Endodermal cell (in vitro differentiated cells): ENCODE results near the gene METTL26. TPM values are rescaled to one million over a fixed set of nuclear protein-coding genes. Genes with fewer than 3 reads are reported as not detected.
A peak's percentile ranks its signal among the peaks of the same experiment; 100 is the strongest.

Experiments
- DNase-seq: peaks from one replicate; pipeline ENCODE4 v3.0.0-alpha.2; 2017
- H3K27ac ChIP-seq: 2 replicates; pipeline ENCODE4 v1.5.1; 2013; ENCODE audit warnings: mild to moderate bottlenecking, low read depth, low read length, moderate library complexity
- H3K27me3 ChIP-seq: 2 replicates; pipeline ENCODE4 v1.6.1; 2013; ENCODE audit warnings: mild to moderate bottlenecking, low read length, moderate library complexity; ENCODE audit not compliant: insufficient read depth, control insufficient read depth, poor library complexity, severe bottlenecking
- H3K36me3 ChIP-seq: 2 replicates; pipeline ENCODE4 v1.7.0; 2013; ENCODE audit warnings: mild to moderate bottlenecking, low read length, moderate library complexity; ENCODE audit not compliant: control insufficient read depth, insufficient read depth
- H3K4me1 ChIP-seq: one replicate; pipeline ENCODE4 v1.7.0; 2013; ENCODE audit warnings: low read length; ENCODE audit not compliant: control insufficient read depth, insufficient read depth
- H3K4me3 ChIP-seq: 2 replicates; pipeline ENCODE4 v1.5.1; 2013; ENCODE audit warnings: mild to moderate bottlenecking, low read length, moderate library complexity
- H3K9ac ChIP-seq: 2 replicates; pipeline ENCODE4 v1.6.1; 2013; ENCODE audit warnings: mild to moderate bottlenecking, low read length, moderate library complexity; ENCODE audit not compliant: poor library complexity, severe bottlenecking; ENCODE audit errors: extremely low read depth
- H3K9me3 ChIP-seq: 2 replicates; pipeline ENCODE4 v1.6.1; 2013; ENCODE audit warnings: mild to moderate bottlenecking, low read length, moderate library complexity; ENCODE audit not compliant: control insufficient read depth
- H3K27ac Mint-ChIP-seq: 2 replicates; pipeline ENCODE4 v1.8.0; 2020; ENCODE audit warnings: mixed read lengths
- H3K27me3 Mint-ChIP-seq: 2 replicates; pipeline ENCODE4 v1.8.0; 2021; ENCODE audit warnings: mild to moderate bottlenecking, mixed read lengths; ENCODE audit not compliant: insufficient read depth
- H3K36me3 Mint-ChIP-seq: 2 replicates; pipeline ENCODE4 v1.8.0; 2020; ENCODE audit warnings: low read depth, mixed read lengths
- H3K4me1 Mint-ChIP-seq: 2 replicates; pipeline ENCODE4 v1.8.0; 2020; ENCODE audit warnings: mixed read lengths
- H3K4me3 Mint-ChIP-seq: 2 replicates; pipeline ENCODE4 v1.8.0; 2020; ENCODE audit warnings: mild to moderate bottlenecking, moderate library complexity, mixed read lengths
- H3K9me3 Mint-ChIP-seq: 2 replicates; pipeline ENCODE4 v1.8.0; 2020; ENCODE audit warnings: mild to moderate bottlenecking, mixed read lengths
- WGBS, 2 experiments: methylation state at CpG; one replicate each; pipeline versions ENCODE4 v1.1.5 to v1.1.7; 2013; ENCODE audit warnings: missing lambda C conversion rate in 2 of 2, mixed read lengths in 1 of 2; ENCODE audit not compliant: insufficient coverage in 1 of 2, insufficient read length in 1 of 2; 5-methylcytosine and 5-hydroxymethylcytosine counted together
- total RNA-seq, 2 donors: library from RNA; stranded (reverse); fragmentation: NEBNext Ultra II Directional in 1 of 2; extraction: Animal tissue kit (Norgen Biotek cat#: 25700) in 1 of 2; gene quantifications; 2 replicates in 1 of 2; 3 replicates in 1 of 2; pipeline ENCODE4 v1.2.1, GENCODE V29; 2021
- TF ChIP-seq, protein P1 (sequence below): fragments of 200-600 bp; sonication (generic); conservative IDR thresholded peaks from 2 replicates; pipeline ENCODE4 v1.5.0; 2021; ENCODE audit warnings: antibody characterized with exemption, mild to moderate bottlenecking

Gene METTL26
- total RNA-seq, 2 donors from 2014 or later = 72.1 to 79.8 TPM

DNA sequence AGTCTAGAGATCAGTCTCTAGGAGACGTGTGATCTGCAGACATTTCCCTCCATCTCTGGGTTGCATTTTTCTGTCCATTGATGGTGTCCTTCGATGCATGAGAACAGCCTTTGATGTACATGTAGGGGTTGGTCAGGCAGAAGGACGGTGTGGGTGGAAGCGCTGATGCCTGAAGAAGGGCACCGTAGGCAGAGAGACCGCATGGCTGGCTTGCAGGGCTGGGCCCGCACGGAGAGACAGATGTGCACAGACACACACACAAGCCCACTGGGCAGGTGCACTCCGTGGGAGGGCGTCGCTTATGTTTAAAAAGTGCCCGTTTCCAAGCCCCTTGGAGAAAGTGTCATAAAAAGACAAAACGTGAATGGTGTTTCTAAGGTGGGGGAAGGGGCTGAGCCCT, 21.0 kb downstream of the METTL26 start:
- Mint-ChIP-seq H3K9me3 (peaks cover 2% of the 10 kb centered on the region), H3K27me3 (peaks cover 2% of the 10 kb centered on the region), H3K4me1 (no peaks in the 10 kb centered on the region), H3K36me3 (peaks cover 16% of the 10 kb centered on the region), H3K4me3 (no peak overlapping the region), H3K27ac (no peak overlapping the region)
- DNase-seq = no peak
- no peak overlapping the region for H3K4me3 ChIP-seq
- no peaks in the 10 kb centered on the region for H3K27me3 ChIP-seq
- H3K36me3 ChIP-seq = peaks cover 4% of the 10 kb centered on the region
- 91% methylated on average over 8 to 13 of the region's 13 CpGs for WGBS, 2 experiments
- no peak overlapping the region for H3K9ac ChIP-seq
- no peaks in the 10 kb centered on the region for H3K4me1 ChIP-seq
- TF ChIP-seq, protein P1, sequence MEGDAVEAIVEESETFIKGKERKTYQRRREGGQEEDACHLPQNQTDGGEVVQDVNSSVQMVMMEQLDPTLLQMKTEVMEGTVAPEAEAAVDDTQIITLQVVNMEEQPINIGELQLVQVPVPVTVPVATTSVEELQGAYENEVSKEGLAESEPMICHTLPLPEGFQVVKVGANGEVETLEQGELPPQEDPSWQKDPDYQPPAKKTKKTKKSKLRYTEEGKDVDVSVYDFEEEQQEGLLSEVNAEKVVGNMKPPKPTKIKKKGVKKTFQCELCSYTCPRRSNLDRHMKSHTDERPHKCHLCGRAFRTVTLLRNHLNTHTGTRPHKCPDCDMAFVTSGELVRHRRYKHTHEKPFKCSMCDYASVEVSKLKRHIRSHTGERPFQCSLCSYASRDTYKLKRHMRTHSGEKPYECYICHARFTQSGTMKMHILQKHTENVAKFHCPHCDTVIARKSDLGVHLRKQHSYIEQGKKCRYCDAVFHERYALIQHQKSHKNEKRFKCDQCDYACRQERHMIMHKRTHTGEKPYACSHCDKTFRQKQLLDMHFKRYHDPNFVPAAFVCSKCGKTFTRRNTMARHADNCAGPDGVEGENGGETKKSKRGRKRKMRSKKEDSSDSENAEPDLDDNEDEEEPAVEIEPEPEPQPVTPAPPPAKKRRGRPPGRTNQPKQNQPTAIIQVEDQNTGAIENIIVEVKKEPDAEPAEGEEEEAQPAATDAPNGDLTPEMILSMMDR = no peak
- no peak overlapping the region for H3K27ac ChIP-seq
- H3K9me3 ChIP-seq = no peaks in the 10 kb centered on the region

DNA sequence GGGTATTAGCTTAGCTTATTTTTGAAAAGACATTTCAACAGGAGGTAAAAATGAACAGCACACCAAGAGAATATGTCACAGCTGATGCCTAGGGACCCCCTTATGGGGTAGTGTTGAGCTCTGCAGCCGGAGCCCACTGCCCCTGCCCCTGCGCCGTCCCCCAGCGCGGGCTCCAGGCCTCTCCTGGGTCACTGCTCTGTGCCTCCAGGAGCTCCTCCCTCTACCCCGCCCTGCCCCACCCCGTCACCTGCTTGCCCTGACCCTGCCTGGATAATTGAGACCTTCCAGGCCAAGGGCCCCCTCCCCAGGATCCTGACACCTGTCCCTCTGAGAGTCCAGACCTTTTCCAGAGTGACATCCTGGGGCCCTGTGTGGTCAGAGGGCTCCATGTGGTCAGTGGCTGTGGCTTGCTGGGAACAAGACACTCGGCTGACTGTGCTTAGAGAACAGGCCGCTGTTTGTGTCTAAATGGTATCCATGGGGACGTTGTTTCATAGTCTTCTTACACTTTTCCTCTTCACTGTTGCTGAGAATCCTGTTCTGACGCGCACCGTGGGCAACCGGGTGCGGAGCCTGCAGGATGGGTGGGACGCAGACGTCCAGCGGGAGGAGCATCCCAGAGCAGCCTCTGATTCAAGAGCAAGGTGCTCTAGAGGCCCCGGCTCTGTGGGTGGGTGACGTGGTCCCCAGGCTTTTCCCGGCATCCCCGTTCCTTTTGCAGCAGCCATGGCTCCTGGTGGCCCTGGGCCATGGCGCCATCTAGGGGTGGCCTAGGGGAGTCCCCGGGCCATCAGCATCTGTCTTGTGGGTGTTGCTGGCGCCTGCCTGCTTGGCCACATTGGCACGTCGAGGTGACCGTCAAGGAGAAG, 25.4 kb downstream of the METTL26 start:
- peak; percentile 92 for DNase-seq
- Mint-ChIP-seq H3K27me3 (peaks cover 2% of the 10 kb centered on the region), H3K9me3 (peaks cover 14% of the 10 kb centered on the region), H3K4me1 (peaks cover 13% of the 10 kb centered on the region), H3K27ac (no peak overlapping the region), H3K4me3 (no peak overlapping the region), H3K36me3 (peaks cover 22% of the 10 kb centered on the region)
- TF ChIP-seq, protein P1 = peak; percentile 93
- no peak overlapping the region for H3K9ac ChIP-seq
- no peak overlapping the region for H3K4me3 ChIP-seq
- peaks cover under 1% of the 10 kb centered on the region for H3K9me3 ChIP-seq
- H3K27ac ChIP-seq = no peak overlapping the region
- no peaks in the 10 kb centered on the region for H3K4me1 ChIP-seq
- peaks cover 4% of the 10 kb centered on the region for H3K36me3 ChIP-seq
- no peaks in the 10 kb centered on the region for H3K27me3 ChIP-seq
- 78 to 83% methylated on average over 21 to 28 of the region's 28 CpGs for WGBS, 2 experiments

DNA sequence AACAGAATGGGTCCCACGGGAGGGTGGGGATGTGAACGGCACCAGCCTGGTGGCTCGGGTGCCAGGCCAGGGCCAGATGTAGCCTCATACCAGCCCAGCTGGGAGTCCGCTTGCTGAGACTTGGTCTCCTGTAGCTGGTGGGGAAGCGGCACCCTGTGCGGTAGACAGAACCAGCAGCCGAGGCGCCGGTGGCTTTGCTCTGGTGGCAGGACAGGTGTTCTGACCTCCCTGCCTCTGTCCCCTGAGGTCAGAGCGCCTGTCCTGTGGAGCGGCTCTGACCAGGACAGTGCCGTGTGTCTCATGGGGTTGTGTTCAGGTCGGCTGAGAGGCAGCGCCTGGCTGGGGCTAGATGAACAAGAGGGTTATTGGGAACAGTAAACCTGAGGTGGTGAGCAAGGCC, 26.1 kb downstream of the METTL26 start:
- Histone ChIP-seq H3K4me1 (no peaks in the 10 kb centered on the region), H3K27ac (no peak overlapping the region), H3K9ac (no peak overlapping the region), H3K36me3 (peaks cover 4% of the 10 kb centered on the region), H3K27me3 (no peaks in the 10 kb centered on the region), H3K9me3 (peaks cover 8% of the 10 kb centered on the region), H3K4me3 (no peak overlapping the region)
- Mint-ChIP-seq H3K27me3 (peaks cover 6% of the 10 kb centered on the region), H3K9me3 (peaks cover 22% of the 10 kb centered on the region), H3K4me1 (peaks cover 13% of the 10 kb centered on the region), H3K27ac (no peak overlapping the region), H3K36me3 (peaks cover 27% of the 10 kb centered on the region), H3K4me3 (no peak overlapping the region)
- DNase-seq = no peak
- 93 to 98% methylated on average over 8 to 14 of the region's 14 CpGs for WGBS, 2 experiments
- TF ChIP-seq, protein P1 = no peak
